NT2/D1 (cell line): ENCODE measurements around the gene TAOK1.

Experiments
- YY1 ChIP-seq: IDR thresholded peaks from 2 replicates; pipeline ENCODE4 v1.6.1; 2011; ENCODE audit not compliant: insufficient read length, insufficient read depth
- ZNF274 ChIP-seq: IDR thresholded peaks from 2 replicates; pipeline ENCODE4 v1.6.1; 2011; ENCODE audit warnings: mild to moderate bottlenecking, low read depth, low read length

DNA sequence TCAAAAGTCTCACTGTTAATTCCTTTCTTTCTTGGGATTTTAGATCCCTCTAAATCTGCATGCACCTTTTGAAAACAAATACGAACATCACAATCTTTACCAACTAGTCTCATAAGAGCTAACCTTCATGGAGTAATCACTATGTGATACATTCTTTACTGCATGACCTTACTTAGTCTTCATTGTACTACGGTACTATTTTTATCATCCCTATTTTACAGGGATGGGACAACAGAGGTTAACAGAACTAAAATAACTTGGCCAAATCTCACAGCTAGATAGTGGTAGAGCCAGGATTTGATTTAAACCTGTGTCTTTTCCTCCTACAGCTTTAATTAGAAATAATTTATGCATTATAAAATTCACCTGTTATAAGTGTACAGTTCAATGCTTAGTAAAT, 32.9 kb upstream of the TAOK1 start:
- no peak for TF ChIP-seq YY1
- no peak for TF ChIP-seq ZNF274
